GM19397 (cell line): ENCODE measurements around the gene ERG.

Experiments
- ATAC-seq: cut with Tn5 transposase; IDR thresholded peaks from one replicate; pipeline ENCODE4 v1.9.1; 2021; ENCODE audit warnings: mild to moderate bottlenecking, moderate library complexity; ENCODE audit not compliant: unreplicated experiment

ERG gene

DNA sequence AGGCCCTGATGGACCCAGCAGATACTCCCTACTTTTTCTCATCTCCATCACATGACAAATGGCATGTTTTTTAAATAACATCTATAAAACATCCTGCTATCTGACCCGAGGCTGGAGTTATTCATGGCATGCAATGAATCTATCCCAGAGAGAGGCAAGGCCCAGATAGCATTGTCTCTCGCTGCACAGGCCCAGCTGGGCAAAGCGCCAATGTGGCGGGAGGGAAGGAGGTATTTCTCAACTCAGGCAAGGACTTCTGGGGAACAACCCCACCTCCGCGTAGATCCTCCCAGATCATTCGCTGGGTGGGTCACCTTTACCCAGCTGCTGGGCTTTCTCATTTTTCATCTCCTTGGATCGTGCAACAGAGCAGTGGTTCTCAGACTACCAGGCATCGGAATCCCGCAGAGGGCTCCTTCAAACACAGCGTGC lies 59.8 kb downstream of the ERG start:
- no peak for ATAC-seq

DNA sequence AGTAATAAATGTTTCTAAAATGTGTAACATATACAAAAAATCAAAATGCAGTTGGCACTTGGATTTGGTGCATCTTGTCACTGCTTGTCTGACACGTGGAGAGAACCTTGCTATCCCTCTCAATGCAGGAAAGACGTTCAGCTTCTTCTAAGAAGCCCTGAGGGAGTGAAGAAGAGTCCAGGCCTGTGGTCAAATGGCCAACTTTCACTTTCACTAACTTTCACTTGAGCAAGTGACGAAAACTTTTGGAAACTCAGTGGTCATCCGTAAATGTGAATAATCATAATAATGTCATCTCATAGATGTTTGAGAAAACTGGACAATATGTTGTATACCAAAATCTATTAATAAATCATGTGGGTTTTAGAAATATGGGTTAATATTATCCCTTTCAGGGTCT lies 61.9 kb downstream of the ERG start:
- ATAC-seq = no peak

DNA sequence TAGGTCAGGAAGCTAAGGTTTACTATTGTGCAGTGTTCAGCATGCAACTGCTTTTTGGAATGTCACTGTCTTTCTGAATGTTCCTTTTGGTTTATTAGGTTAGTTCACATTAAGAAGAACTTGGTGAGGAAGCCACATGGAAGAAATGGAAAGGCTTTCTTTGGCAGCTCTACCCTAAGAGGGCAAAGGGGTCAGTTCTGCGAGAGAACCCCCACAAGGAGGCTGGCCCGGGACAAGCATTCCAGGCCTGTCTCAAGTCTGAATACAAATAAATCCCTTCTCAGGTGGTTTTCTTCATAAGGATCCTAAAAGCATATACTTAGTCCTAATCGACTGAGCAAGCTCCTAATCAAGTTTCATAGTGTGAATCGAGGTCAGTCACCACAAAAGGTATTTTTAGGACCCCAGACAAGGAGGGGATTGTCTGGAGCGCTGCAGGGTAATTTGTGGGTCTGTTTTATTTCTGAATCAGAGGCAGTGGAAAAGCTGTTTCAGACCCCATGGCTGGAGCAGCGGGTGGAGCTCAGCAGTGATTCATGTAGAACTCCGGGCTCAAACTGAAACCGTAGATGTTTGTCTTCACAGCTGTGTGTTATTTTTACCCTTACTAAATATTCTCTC lies 63.3 kb downstream of the ERG start:
- ATAC-seq = no peak

DNA sequence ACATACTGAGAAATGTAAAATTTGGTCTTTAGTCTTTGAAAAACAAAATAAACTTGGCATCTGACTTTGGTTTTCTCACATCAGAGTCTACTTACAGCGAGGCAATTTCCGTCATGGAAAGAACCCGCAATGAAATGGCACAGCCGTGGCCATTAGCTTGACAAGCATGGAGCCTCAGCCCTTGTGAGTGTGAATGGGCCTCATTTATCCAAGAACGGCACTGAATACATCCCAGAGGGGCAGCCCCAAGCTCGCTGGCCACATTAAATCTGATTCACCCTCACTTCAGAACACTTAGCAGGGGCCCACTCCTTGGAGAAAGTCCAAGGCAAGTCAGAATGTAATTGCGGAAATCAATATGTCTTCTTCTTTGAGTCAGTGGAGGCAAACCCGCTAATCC lies 64.8 kb downstream of the ERG start:
- ATAC-seq = no peak

DNA sequence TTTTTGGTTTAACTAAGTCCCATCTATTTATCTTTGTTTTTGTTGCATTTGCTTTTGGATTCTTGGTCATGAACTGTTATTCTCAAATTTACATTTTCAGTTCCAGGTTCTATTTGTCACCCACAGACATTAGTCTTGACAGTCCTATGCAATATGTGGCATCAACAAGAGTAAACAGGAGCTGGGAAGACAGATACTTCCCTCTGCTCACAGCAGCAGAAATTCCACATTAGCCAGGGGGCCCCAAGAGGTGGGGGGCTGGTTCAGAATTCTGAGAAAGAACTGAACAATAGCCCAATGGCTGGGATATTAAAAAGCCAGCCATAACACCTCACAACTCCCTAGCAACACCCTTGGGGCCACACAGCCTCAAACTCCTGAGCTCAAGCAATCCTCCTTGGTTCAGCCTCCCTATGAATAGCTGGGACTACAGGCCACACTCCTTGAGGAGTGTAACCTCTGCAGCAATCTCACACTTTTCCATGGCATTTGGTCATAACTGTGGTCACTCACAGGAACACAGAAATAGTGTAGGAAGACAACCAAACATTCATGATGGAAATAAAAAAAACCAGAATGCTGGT lies 67.8 kb downstream of the ERG start:
- no peak for ATAC-seq

DNA sequence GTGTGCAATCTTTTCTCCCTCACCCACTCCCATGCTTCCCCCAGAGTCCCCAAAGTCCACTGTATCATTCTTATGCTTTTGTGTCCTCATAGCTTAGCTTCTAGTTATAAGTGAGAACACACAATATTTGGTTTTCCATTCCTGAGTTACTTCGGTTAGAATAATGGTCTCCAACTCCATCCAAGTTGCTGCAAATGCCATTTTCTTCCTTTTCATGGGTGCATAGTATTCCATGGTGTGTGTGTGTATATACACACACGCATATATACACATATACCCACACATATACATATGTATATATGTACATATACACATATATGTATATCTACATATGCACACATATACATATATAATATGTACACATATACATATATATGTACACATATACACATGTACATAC lies 69.3 kb downstream of the ERG start:
- no peak for ATAC-seq

DNA sequence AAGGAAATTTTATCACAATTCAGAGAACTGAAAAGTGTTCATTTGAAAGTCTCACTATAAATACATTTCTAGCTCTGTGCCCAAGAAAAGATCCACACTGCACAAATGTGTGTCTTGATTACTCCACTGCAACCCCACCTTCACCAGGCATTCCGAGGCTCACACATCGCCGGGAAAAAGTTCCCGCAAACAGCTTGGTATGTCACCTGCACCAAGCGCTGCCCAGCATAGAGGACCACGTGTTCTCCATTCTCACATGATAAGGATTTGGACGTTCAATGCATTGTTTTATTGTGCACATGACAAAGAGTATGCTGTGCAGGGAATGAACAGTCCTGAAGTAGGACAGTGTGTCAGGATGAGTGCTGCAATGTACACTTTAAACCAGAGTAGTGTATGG lies 70.1 kb downstream of the ERG start:
- ATAC-seq = no peak

DNA sequence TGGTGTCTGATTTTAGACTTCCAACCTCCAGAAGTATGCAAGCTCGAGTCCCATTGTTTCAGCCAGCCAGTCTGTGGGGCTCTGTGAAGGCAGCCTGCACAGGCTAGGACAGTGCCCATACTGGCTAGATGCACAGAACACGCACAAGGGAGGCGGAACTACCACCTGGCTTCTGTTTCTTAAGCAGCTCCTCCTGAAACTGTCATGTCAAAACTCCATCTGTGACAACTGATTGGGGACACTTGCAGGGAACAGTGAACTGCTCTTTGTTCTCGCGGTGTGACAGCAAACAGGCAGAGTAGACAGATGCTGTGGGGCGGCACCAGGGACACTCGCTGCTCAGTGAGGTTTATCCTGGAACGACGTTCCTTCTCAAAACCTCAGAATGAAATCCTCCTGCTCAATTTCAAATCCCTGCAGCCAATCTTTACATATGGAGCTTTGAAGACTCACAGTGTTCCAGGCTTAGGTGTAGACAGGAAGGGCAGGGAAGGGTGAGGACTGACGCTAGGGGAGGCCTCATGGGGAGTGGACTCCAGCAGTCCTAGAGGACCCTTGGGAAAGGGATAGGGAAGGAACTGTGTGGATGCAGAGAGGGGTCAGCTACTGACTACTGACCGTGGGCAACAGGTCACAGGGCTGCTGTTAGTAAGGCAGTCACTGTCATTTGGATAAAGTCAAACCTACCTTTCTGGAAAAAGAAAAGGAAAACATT lies 73.8 kb downstream of the ERG start:
- no peak for ATAC-seq

DNA sequence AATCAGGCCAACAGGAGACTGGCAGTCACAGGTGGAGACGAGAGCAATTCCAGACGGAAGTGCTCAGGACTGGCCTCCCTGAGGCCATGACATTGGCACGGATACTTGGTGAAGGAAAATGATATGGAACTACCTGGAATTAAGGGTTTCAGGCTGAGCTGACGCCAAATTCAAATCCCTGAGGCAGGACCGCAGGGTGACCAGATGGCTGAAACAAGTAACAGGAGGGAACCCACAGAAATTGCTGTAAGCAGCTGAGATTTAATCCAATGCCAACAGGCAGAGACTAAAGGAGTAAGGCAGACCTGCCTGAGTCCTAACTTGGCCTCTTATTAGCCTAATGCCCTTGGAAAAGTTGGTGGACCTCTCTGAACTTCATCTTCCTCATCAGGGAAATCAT lies 76.2 kb downstream of the ERG start:
- ATAC-seq = no peak

DNA sequence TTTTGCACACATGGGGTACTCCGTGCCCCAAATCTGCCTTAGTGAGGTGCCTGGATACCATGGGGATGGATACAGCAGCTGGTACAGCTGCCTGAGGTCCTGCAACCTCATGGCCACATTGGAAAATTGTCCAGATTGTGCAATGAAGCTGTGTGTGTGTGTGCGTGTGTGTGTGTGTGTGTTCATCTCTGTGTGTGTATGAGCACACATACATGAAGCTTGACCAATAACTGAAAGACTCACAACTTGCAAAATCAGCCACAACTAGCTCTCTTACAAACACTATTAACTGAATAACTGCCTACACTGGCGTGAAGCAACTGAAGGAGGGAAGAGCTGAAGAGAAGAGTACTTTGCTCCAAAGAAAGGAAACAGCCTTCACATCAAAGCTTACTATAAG lies 78.1 kb downstream of the ERG start:
- ATAC-seq = no peak

DNA sequence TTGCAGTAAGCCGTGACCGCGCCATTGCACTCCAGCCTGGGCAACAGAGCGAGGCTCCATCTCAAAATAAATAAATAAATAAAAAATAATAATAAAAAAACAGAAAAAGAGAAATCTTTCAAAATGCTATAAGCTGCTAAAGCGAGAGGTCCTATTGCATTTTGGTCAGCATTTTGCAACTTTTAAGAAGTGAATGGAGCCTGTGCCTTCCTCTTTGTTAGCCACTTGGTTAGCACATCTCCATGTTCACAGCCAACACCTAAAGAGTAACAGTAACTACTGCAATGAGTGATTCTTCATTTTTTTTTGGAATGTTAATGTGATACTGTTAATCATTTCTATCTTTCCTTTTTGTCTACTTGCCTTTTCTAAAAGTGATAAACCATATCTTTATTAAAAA lies 80.6 kb downstream of the ERG start:
- no peak for ATAC-seq

DNA sequence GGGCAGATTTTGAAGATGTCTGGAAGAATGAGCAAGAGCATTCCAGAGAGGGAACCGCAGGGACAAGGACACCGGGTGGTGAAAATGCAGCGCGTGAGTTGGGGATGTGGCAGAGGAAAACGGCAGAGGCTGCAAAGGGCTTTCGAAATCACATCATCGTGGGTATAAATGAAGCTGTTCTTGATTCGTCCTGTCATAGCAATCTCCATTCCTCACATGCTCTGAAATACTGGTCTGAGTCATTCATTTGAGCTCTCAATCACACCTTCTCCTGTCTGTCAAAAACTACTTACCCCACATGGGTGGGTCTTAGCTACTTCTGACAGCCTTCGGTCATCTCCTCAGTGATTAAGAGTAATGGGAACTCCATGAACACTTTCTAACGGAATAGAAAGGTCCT lies 81.5 kb downstream of the ERG start:
- ATAC-seq = no peak

DNA sequence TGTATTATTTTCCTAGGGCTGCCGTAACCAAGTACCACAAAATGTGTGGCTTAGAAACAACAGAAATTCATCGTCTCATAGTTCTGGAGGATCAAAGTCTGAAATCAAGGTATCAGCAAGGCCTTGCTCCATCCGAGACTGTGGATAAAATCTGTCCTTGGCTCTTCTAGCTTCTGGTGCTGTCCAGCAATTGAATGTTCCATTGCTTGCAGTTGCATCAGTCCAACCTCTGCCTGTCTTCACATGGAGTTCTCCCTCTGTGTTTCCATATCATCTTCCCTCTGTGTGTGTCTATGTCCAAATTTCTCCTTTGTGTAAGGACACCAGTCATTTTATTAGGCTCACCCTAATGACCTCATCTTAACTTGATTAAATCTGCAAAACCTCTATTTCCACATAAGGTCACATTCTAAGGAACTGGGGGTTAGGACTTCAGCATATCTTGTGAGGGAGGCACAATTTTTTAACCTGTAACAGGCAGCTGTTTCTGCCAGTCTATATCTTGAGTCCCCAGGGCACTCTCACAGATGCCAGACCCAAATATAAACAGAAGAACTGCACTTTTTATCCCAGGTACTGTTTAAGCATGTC lies 84.2 kb downstream of the ERG start:
- ATAC-seq = no peak

DNA sequence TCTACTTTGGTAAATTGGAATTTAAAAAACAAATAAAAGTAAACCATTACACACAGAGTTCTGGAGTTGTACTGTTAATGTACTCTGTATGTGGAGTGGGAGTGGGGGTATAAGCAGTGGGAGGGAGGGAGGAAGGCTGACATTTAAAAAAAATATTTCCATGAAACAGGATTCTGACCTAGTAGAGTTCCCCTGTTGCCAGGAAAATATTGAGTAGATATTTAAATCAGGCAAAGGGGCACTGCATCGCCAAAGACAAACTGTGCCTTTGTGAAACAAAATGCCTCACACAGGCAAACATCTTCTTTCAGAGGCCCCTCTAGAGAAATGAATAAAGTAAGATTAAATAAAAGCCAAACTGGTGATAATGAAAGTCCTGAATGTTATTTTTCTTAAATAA lies 87.8 kb downstream of the ERG start:
- ATAC-seq = no peak

DNA sequence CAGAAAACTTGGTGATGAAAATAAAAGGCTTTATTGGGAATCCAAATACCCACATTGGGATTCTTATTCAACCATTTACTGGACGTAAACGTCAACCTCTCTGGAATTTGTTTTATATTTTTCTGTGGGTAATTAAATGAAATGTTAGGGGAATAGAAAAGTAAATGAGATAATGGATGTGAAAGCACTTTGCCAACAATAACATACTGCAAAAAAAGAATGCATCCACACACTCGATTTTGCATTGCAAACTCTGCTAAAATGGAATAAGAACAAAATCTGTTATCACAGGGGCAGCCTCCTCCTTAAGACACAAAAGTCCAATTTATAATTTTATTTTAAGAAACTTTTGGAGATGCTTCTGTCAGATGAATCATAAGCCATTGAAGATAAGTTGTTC lies 88.4 kb downstream of the ERG start:
- ATAC-seq = no peak

DNA sequence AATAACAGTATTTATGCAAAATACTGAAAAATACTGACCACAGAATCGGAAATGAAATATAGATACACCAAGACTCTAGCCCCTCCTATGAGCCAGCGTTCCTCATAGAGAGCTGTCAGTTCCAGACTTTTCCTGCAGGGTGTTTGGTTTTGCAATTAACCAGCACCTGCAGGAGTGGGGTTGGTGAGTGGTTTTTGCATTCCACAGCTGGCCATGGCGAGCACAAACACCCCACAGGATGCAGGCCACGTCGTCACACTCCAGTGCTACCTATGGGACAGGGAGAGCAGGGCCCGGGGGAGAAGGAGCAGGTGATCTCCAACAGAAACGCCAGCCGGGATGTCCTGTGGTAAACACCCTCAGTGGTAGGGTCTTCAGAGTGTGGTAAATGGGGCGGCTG lies 94.1 kb downstream of the ERG start:
- no peak for ATAC-seq

DNA sequence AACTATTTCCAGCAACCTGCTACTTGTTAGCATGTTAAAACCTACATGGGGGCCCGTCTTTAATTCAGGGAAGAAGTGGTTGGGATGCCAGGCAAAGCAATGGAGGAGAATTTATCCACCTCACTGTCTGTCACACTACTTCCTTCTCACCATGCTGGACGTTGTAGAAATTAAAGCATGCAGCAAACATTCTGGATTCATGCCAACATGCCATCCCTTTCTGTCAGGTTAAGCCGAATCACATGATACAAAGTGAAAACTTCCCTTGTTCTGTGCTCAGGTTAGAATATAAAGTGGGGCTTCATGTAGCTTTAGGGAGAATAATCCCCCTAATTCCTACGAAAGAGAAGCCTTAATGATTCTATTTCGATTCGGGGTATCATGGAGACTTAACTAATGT lies 95.5 kb downstream of the ERG start:
- no peak for ATAC-seq

DNA sequence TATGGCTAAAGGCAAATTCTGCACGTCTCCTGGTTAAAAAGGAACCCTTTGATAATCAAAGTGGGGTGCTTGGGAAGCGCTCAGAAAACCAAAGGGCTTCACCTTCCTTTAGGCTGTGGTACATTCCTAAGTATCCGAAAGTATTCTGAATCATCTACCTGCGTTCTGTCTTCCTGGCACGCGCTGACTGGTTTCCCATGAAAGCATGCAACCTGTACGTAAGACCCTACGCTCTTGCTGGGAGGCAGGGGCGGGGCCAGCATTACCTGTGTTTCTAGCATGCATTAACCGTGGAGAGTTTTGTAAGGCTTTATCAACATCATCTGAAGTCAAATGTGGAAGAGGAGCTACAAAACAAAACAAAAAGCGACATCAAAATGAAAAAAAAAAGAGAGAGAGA lies 96.0 kb downstream of the ERG start:
- ATAC-seq = no peak

DNA sequence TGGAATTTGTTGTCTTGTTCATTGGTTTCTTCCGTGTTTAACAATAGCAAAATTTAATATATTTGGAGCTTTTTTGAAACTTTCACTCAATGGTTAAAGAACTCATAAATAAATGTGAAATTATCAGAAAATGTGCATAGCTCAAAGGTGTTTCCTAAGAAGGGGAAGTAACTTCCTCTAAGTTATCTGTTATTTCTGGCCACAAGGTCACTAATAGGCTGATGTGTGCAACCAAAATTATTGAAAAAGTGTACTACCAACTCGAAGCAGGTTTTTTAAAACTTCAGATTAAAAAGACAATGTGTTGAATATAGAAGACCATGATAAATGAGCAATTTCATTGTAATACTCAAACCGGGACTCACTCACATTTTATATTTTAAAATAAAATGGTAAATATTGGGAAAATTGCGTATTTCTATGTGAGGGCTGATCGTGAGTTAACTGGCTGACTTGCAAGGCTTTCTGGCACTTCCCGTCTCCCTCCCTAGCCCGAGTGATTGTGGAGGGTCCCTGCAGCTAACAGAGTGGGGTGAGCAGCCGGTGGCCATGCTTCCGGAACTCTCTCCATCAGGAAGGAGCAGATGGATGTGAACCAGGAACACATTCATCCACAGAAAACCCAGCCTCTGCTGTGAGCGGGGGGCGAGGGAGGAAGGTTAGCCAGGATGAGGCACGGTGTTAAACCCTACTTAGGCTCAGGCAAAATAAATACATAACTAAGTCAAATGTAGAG lies 96.9 kb downstream of the ERG start:
- no peak for ATAC-seq

DNA sequence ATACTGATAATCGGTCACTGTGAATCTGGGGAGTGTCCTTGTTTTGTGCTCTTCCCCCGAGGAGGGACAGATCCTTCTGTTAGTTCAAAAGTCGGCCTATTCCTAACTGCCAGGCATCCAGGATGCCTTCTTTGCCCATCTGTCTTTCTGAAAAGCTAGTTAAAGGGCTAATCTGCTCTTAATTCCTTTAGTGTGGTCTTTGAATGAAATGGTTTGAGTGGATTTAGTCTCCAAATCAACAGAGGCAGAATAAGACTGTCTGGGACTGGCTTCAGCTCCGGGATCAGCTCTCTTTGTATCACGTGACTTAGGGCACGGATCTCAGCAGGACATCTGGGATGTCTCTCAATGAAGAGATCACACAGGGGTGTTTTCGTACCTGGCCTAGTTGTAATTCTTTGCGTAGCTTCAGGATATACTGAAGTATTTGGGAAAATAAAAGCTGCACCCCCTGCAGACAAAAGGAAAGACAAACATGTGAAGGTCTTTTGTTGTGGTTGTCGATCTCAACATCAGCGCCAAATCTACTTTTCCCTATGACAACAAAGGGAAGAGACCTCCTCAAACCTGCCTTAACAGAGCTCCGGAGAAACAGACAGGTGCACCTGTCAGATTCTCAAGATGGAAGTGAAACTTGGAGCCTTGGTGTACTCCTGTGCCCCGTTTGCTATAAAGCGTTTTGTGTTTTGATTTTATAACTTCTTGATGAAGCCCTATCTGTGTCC lies 97.9 kb downstream of the ERG start:
- no peak for ATAC-seq

DNA sequence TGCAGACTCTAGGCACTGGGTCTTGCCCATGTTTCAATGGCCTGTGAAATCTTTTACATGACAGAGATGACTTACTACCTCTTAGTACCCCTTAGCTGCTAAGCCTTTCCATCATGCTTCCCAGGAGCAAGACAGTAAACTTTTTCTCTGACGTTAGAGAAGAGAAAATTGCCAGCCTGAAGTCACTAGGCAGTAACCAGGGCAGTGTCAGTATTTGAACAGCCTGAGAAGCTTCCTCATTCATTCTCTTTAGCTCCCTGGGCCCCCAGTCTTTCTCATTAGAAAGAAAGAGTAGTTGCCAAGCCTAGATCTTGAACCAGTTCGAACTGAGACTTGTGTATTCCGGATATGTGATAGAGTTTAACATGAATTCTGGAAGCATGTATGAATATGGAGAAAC lies 99.2 kb downstream of the ERG start:
- ATAC-seq = no peak
